Measurements from ENCODE around the gene HCAR2. TPM values are rescaled to one million over a fixed set of nuclear protein-coding genes. Genes with fewer than 3 reads are reported as not detected.

HCAR2 gene
- total RNA-seq, 1 experiment from 2014 or later = not detected

DNA sequence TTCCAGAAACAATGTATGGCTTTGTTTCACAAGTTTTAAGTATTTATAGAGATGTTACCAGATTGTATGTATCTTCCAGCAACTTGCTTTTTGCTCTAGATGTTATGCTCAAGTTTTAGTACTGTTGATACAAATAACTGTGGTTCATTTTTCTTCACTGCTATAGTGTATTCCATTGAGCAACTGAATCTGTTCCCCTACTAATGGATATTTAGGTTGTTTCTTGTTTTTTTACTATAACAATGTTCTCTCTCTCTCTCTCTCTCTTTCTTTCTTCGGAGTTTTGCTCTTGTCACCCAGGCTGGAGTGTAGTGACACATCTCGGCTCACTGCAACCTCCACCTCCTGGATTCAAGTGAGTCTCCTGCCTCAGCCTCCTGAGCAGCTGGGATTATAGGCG lies 16.6 kb downstream of the HCAR2 start:
- intact Hi-C loops (cut with micrococcal nuclease) = no loop called here
- Histone ChIP-seq H3K9me2 (ENCODE audit: insufficient read depth) (no peaks in the 10 kb centered on the region), H3K9me3 (ENCODE audit: control insufficient read depth in 1 of 2, insufficient read depth in 1 of 2, low read depth in 1 of 2, low read length in 2 of 2) (no peaks in the 10 kb centered on the region), H3K4me1 (ENCODE audit: control insufficient read depth in 1 of 2, insufficient read depth in 2 of 2, low read length in 2 of 2) (no peaks in the 10 kb centered on the region; a peak in 1 of 4 replicates), H3K9ac (ENCODE audit: low read length) (no peak overlapping the region), H3K4me3 (replicated peaks in 1 of 2; ENCODE audit: low read depth in 1 of 2, low read length in 2 of 2) (no peak overlapping the region), H2AFZ (ENCODE audit: low read depth, low read length, poor library complexity, severe bottlenecking) (no peak overlapping the region), H3K36me3 (ENCODE audit: control insufficient read depth in 1 of 2, insufficient read depth in 2 of 2, low read length in 2 of 2) (no peaks in the 10 kb centered on the region), H3K4me2 (ENCODE audit: low read length) (no peak overlapping the region), H3K79me2 (ENCODE audit: insufficient read depth, low read length) (no peaks in the 10 kb centered on the region), H4K20me1 (ENCODE audit: insufficient read depth) (no peaks in the 10 kb centered on the region), H3K27ac (ENCODE audit: low read depth, low read length) (no peak overlapping the region), H3K27me3 (ENCODE audit: insufficient read depth, low read length) (no peaks in the 10 kb centered on the region)
- ATAC-seq = no peak
- BruUV-seq (replicated peaks) = no TSS peak
- DNase-seq (ENCODE audit: low read depth, low spot score) = no peak
- ChIA-PET POLR2A (interaction anchor here (0.6 kb wide), 1 partner anchor 962 kb away, joined by 3 read pairs; no protein-coding TSS in a partner anchor), CTCF (no interaction called here), RAD21 (ENCODE audit: low non-redundant PET in 1 of 2, low total read pairs in 2 of 2, uncharacterized antibody in 2 of 2, unreplicated experiment in 2 of 2) (no interaction called here)
- no peak for TF ChIP-seq SIN3A (IDR thresholded peaks at IDR 0.05; ENCODE audit: low read depth)
- TF ChIP-seq, protein P1, sequence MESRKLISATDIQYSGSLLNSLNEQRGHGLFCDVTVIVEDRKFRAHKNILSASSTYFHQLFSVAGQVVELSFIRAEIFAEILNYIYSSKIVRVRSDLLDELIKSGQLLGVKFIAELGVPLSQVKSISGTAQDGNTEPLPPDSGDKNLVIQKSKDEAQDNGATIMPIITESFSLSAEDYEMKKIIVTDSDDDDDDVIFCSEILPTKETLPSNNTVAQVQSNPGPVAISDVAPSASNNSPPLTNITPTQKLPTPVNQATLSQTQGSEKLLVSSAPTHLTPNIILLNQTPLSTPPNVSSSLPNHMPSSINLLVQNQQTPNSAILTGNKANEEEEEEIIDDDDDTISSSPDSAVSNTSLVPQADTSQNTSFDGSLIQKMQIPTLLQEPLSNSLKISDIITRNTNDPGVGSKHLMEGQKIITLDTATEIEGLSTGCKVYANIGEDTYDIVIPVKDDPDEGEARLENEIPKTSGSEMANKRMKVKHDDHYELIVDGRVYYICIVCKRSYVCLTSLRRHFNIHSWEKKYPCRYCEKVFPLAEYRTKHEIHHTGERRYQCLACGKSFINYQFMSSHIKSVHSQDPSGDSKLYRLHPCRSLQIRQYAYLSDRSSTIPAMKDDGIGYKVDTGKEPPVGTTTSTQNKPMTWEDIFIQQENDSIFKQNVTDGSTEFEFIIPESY (IDR thresholded peaks at IDR 0.05; ENCODE audit: extremely low read depth, insufficient replicate concordance, low read length) = no peak
- no peak for TF ChIP-seq ZNF274 (IDR thresholded peaks at IDR 0.05; ENCODE audit: low read depth, low read length)
- TF ChIP-seq, protein P2, sequence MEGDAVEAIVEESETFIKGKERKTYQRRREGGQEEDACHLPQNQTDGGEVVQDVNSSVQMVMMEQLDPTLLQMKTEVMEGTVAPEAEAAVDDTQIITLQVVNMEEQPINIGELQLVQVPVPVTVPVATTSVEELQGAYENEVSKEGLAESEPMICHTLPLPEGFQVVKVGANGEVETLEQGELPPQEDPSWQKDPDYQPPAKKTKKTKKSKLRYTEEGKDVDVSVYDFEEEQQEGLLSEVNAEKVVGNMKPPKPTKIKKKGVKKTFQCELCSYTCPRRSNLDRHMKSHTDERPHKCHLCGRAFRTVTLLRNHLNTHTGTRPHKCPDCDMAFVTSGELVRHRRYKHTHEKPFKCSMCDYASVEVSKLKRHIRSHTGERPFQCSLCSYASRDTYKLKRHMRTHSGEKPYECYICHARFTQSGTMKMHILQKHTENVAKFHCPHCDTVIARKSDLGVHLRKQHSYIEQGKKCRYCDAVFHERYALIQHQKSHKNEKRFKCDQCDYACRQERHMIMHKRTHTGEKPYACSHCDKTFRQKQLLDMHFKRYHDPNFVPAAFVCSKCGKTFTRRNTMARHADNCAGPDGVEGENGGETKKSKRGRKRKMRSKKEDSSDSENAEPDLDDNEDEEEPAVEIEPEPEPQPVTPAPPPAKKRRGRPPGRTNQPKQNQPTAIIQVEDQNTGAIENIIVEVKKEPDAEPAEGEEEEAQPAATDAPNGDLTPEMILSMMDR (IDR thresholded peaks at IDR 0.05 in 2 of 3, conservative IDR thresholded peaks at IDR 0.05 in 1 of 3; ENCODE audit: borderline replicate concordance in 1 of 3, insufficient read depth in 1 of 3, low read depth in 2 of 3, low read length in 2 of 3) = no peak
- TF ChIP-seq POLR2AphosphoS5 (IDR thresholded peaks at IDR 0.05; ENCODE audit: low read depth, low read length) = no peak
- TF ChIP-seq YY1 (IDR thresholded peaks at IDR 0.05; ENCODE audit: extremely low read depth, insufficient replicate concordance, low read depth, low read length) = no peak
- TF ChIP-seq EGR1 (IDR thresholded peaks at IDR 0.05; ENCODE audit: low read depth) = no peak
- no peak for TF ChIP-seq ELF1 (IDR thresholded peaks at IDR 0.05; ENCODE audit: borderline replicate concordance, low read depth)
- TF ChIP-seq POLR2A (IDR thresholded peaks at IDR 0.05; ENCODE audit: borderline replicate concordance, extremely low read depth, insufficient read depth, insufficient read length) = no peak
- no peak for TF ChIP-seq FOSL1 (IDR thresholded peaks at IDR 0.05; ENCODE audit: low read depth)
- TF ChIP-seq JUND (IDR thresholded peaks at IDR 0.05) = no peak
- no peak for TF ChIP-seq SP1 (IDR thresholded peaks at IDR 0.05; ENCODE audit: low read depth)
- TF ChIP-seq, protein P3, sequence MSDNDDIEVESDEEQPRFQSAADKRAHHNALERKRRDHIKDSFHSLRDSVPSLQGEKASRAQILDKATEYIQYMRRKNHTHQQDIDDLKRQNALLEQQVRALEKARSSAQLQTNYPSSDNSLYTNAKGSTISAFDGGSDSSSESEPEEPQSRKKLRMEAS (IDR thresholded peaks at IDR 0.05) = no peak

Data from HCT116 (cell line).